Endothelial cell of umbilical vein (primary cell): ENCODE data around the gene ZNF511. TPM values are rescaled to one million over a fixed set of nuclear protein-coding genes. Genes with fewer than 3 reads are reported as not detected.

Source experiments
- BruUV-seq: library from RNA; stranded (reverse); fragments of 400-500 nt; replicated peaks from 2 replicates; lab custom pipeline; 2021; lab: Mats Ljungman, UMichigan
- CTCF ChIA-PET: fragments of 300-600, 350-600 bp; sonication (Branson Sonifier 250); formaldehyde crosslinking; loops from one replicate; lab custom pipeline; 2021; ENCODE audit warnings: antibody characterized with exemption, inconsistent platforms; lab: Charles Lee
- POLR2A ChIA-PET: fragments of 300-600, 350-600 bp; sonication (Branson Sonifier 250); formaldehyde crosslinking; loops from one replicate; lab custom pipeline; 2021; ENCODE audit warnings: antibody characterized with exemption, inconsistent platforms; lab: Charles Lee
- DNase-seq: peaks from one replicate; pipeline ENCODE4 v3.0.0-alpha.2; 2011; ENCODE audit warnings: low read depth, low spot score
- FAIRE-seq: peaks from 2 replicates; lab custom pipeline; 2011; peaks lifted over from hg19 to GRCh38; lab: Jason Lieb, UNC
- H2AFZ ChIP-seq: 2 replicates; pipeline ENCODE4 v1.6.0; 2012; ENCODE audit warnings: low read depth, low read length, control low read depth, inconsistent platforms
- H3K27ac ChIP-seq: 2 replicates; pipeline ENCODE4 v1.5.1; 2011; ENCODE audit warnings: low read depth, mild to moderate bottlenecking, control low read depth, low read length, moderate library complexity; ENCODE audit not compliant: insufficient read depth
- H3K27me3 ChIP-seq, 2 experiments: 2 replicates each; pipeline versions ENCODE4 v1.6.0 to v1.6.1; 2011; ENCODE audit warnings: low read length in 2 of 2, mixed read lengths in 1 of 2; ENCODE audit not compliant: control insufficient read depth in 2 of 2, insufficient read depth in 2 of 2
- H3K36me3 ChIP-seq, 2 experiments: 2 replicates in 1 of 2; 3 replicates in 1 of 2; pipeline ENCODE4 v1.5.1; 2011; ENCODE audit warnings: low read length in 2 of 2, mild to moderate bottlenecking in 1 of 2, moderate library complexity in 1 of 2; ENCODE audit not compliant: control insufficient read depth in 2 of 2, insufficient read depth in 2 of 2; ENCODE audit errors: extremely low read depth in 1 of 2
- H3K4me1 ChIP-seq: 3 replicates; pipeline ENCODE4 v1.5.1; 2011; ENCODE audit warnings: mild to moderate bottlenecking, low read length; ENCODE audit not compliant: control insufficient read depth, insufficient read depth; ENCODE audit errors: extremely low read depth
- H3K4me2 ChIP-seq: 2 replicates; pipeline ENCODE4 v1.6.1; 2011; ENCODE audit warnings: low read length, control low read depth, mixed read lengths; ENCODE audit not compliant: insufficient read depth
- H3K4me3 ChIP-seq, 3 experiments: fragments of 200-600 bp in 1 of 3; sonication (generic), shearing (Covaris generic) in 1 of 3; replicated peaks in 1 of 3; 2 replicates each; pipeline ENCODE4 v1.5.1; 2011 to 2016; ENCODE audit warnings: control low read depth in 3 of 3, low read length in 3 of 3, mild to moderate bottlenecking in 2 of 3, inconsistent platforms in 1 of 3, low read depth in 1 of 3, moderate library complexity in 1 of 3; ENCODE audit not compliant: insufficient read depth in 1 of 3
- H3K79me2 ChIP-seq: 2 replicates; pipeline ENCODE4 v1.6.0; 2012; ENCODE audit warnings: low read length, inconsistent platforms; ENCODE audit not compliant: control insufficient read depth, insufficient read depth
- H3K9ac ChIP-seq: replicated peaks from 2 replicates; pipeline ENCODE3; 2011; ENCODE audit warnings: low read length, control low read depth; ENCODE audit not compliant: insufficient read depth; ENCODE audit errors: extremely low read depth
- H3K9me1 ChIP-seq: replicated peaks from 3 replicates; pipeline ENCODE4 v1.6.0; 2011; ENCODE audit warnings: mild to moderate bottlenecking, low read length; ENCODE audit not compliant: control insufficient read depth, insufficient read depth; ENCODE audit errors: extremely low read depth
- H3K9me3 ChIP-seq: replicated peaks from 2 replicates; pipeline ENCODE4 v1.5.1; 2012; ENCODE audit warnings: low read length, inconsistent platforms; ENCODE audit not compliant: control insufficient read depth, insufficient read depth
- H4K20me1 ChIP-seq: replicated peaks from 2 replicates; pipeline ENCODE3; 2011; ENCODE audit warnings: mild to moderate bottlenecking, low read length; ENCODE audit not compliant: control insufficient read depth, insufficient read depth; ENCODE audit errors: extremely low read depth
- FOS ChIP-seq: IDR thresholded peaks from 2 replicates; pipeline ENCODE4 v1.6.1; 2011; ENCODE audit warnings: mild to moderate bottlenecking, low read length, moderate library complexity, borderline replicate concordance; ENCODE audit not compliant: insufficient read depth
- POLR2A ChIP-seq: IDR thresholded peaks from 2 replicates; pipeline ENCODE4 v1.6.1; 2012; ENCODE audit warnings: low read depth, mild to moderate bottlenecking, control low read depth, low read length
- dilution Hi-C: fragments of 300-500 bp; cut with MboI; formaldehyde crosslinking; loops from one replicate; pipeline ENCODE4 v1.15.0; 2019; ENCODE audit warnings: low sequenced_read_pairs; ENCODE audit not compliant: extremely low pct_ligation_motif_present
- intact Hi-C: fragments of 100-400 bp; cut with micrococcal nuclease; formaldehyde crosslinking; loops from one replicate; pipeline ENCODE4 v1.10.0; 2022
- polyA plus RNA-seq, 4 experiments: library from polyadenylated mRNA; depleted of rRNA in 3 of 4; stranded (reverse) in 3 of 4; unstranded in 1 of 4; fragments of >200 nt; gene quantifications; 2 replicates each; pipeline versions ENCODE4 v1.2.1 to v1.2.3, GENCODE V29; 2011 to 2012; ENCODE audit warnings: missing spikeins in 1 of 4
- total RNA-seq: library from RNA; stranded (reverse); gene quantifications from 2 replicates; pipeline ENCODE4 v1.2.3, GENCODE V29; 2021
- TF ChIP-seq, protein P1 (sequence below), 2 donors: IDR thresholded peaks; 1 replicate in 1 of 2; 2 replicates in 1 of 2; pipeline ENCODE4 v1.5.1; 2011; ENCODE audit warnings: low read length in 2 of 2, mild to moderate bottlenecking in 2 of 2, moderate library complexity in 2 of 2, control low read depth in 1 of 2, inconsistent platforms in 1 of 2, low read depth in 1 of 2; ENCODE audit not compliant: insufficient read depth in 1 of 2; ENCODE audit errors: extremely low read depth in 1 of 2
- TF ChIP-seq, protein P2 (sequence below): IDR thresholded peaks from 2 replicates; pipeline ENCODE4 v1.6.1; 2011; ENCODE audit not compliant: insufficient read depth, insufficient read length

The ZNF511 gene
- total and polyA plus RNA-seq, 2 donors (not counting 3 experiments of a cell fraction or from before 2014, with no cell fraction given), result 25.6 to 37.9 TPM

DNA sequence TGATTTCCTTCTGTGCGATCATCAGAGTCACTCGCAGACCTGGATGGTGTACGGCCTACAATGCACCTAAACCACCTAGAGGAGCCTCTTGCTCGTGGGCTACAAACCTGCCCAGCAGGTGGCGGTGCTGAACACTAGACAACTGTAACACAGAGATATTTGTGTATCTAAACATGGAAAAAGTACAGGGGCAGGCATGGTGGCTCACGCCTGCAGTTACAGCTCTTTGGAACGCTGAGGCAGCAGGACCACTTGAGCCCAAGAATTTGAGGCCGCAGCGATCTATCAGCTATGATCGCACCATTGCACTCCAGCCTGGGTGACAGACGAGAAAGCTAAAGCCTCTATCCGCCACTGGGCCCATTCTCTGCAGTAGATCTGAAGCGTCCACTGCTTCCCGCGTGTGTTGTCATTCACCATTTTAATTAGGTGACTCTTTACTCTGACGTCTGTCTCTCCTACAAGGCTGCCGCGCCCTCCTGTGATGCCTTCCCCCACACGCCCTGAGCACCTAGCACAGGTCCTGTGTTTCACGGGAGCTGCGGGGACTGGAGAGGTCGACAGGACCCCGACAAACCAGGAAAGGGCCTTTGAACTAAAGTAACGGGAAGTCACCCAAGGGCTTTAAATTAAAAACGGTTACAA, 816 bp upstream of the ZNF511 start:
- ChIA-PET CTCF (interaction anchor here (0.7 to 1.3 kb wide), 10 partner anchors 9 to 641 kb away, joined by 3 to 9 read pairs (median 4); no protein-coding TSS in a partner anchor), POLR2A (no interaction called here)
- Histone ChIP-seq H3K9ac (peak overlapping the region; percentile 95), H3K36me3 (peaks cover 2 to 5% of the 10 kb centered on the region in 2 experiments), H3K27me3 (no peaks in the 10 kb centered on the region), H3K4me1 (peaks cover 7% of the 10 kb centered on the region), H3K4me2 (peak overlapping the region; percentile 81), H3K79me2 (peaks cover 39% of the 10 kb centered on the region), H3K9me1 (no peaks in the 10 kb centered on the region), H3K9me3 (no peaks in the 10 kb centered on the region), H3K27ac (peak overlapping the region; percentile 87), H3K4me3 (peak overlapping the region; percentile 55 to 78 (median 75)), H2AFZ (no peak overlapping the region), H4K20me1 (no peaks in the 10 kb centered on the region)
- no peak for TF ChIP-seq FOS
- TF ChIP-seq, protein P1, sequence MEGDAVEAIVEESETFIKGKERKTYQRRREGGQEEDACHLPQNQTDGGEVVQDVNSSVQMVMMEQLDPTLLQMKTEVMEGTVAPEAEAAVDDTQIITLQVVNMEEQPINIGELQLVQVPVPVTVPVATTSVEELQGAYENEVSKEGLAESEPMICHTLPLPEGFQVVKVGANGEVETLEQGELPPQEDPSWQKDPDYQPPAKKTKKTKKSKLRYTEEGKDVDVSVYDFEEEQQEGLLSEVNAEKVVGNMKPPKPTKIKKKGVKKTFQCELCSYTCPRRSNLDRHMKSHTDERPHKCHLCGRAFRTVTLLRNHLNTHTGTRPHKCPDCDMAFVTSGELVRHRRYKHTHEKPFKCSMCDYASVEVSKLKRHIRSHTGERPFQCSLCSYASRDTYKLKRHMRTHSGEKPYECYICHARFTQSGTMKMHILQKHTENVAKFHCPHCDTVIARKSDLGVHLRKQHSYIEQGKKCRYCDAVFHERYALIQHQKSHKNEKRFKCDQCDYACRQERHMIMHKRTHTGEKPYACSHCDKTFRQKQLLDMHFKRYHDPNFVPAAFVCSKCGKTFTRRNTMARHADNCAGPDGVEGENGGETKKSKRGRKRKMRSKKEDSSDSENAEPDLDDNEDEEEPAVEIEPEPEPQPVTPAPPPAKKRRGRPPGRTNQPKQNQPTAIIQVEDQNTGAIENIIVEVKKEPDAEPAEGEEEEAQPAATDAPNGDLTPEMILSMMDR (IDR thresholded peaks at IDR 0.05; ENCODE audit: extremely low read depth in 1 of 2, insufficient read depth in 1 of 2, low read depth in 1 of 2, low read length in 2 of 2), result peak; percentile 80 to 82
- TF ChIP-seq, protein P2, sequence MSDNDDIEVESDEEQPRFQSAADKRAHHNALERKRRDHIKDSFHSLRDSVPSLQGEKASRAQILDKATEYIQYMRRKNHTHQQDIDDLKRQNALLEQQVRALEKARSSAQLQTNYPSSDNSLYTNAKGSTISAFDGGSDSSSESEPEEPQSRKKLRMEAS, result no peak
- TF ChIP-seq POLR2A, result no peak
- intact Hi-C loops (loop anchor here (1.0 to 10.0 kb wide), 4 partner anchors 49 to 643 kb away; partner anchors contain the start of genes ECHS1 and MTG1), dilution Hi-C loops (no loop called here)
- FAIRE-seq (peak; percentile 84), DNase-seq (peak; percentile 77)
- no TSS peak for BruUV-seq
